HCT116 (cell line): ENCODE measurements around the gene TNFAIP3. TPM values are rescaled to one million over a fixed set of nuclear protein-coding genes. Genes with fewer than 3 reads are reported as not detected.

ENCODE experiments used
- ATAC-seq: fragments of 200-7000 bp; cut with Tn5 transposase; 2 replicates; pipeline ENCODE4 v1.9.1; 2020; ENCODE audit warnings: mild to moderate bottlenecking, moderate library complexity
- BruUV-seq: library from RNA; stranded (reverse); fragments of 400-500 nt; replicated peaks from 2 replicates; lab custom pipeline; 2021; lab: Mats Ljungman, UMichigan
- CTCF ChIA-PET: fragments of 300-600 bp; sonication (Branson Sonifier 250); formaldehyde crosslinking; loops from one replicate; lab custom pipeline; 2021; ENCODE audit warnings: antibody characterized with exemption; lab: Charles Lee
- POLR2A ChIA-PET: fragments of 300-600, 350-600 bp; sonication (Branson Sonifier 250); formaldehyde crosslinking; loops from one replicate; lab custom pipeline; 2021; ENCODE audit warnings: antibody characterized with exemption; lab: Charles Lee
- RAD21 ChIA-PET, 2 experiments: fragments of 300-600 bp; sonication (Branson Sonifier 250); formaldehyde crosslinking; loops; one replicate each; lab custom pipeline; 2023; ENCODE audit warnings: low total read pairs in 2 of 2; ENCODE audit not compliant: uncharacterized antibody in 2 of 2, unreplicated experiment in 2 of 2, low non-redundant PET in 1 of 2; lab: Charles Lee
- DNase-seq: peaks from one replicate; pipeline ENCODE4 v3.0.0-alpha.2; 2010; ENCODE audit warnings: low read depth, low spot score
- H2AFZ ChIP-seq: fragments of 200-600 bp; shearing (Covaris generic), sonication (generic); 2 replicates; pipeline ENCODE4 v1.6.1; 2017; ENCODE audit warnings: low read depth, mixed run types, mixed read lengths, antibody characterized with exemption, low read length; ENCODE audit not compliant: poor library complexity, severe bottlenecking
- H3K27ac ChIP-seq: 2 replicates; pipeline ENCODE4 v1.5.1; 2012; ENCODE audit warnings: low read depth, low read length
- H3K27me3 ChIP-seq: fragments of 200-600 bp; sonication (generic); 2 replicates; pipeline ENCODE4 v1.6.1; 2016; ENCODE audit warnings: mixed run types, low read length, mixed read lengths; ENCODE audit not compliant: insufficient read depth
- H3K36me3 ChIP-seq, 2 experiments: fragments of 200-500 bp in 1 of 2; fragments of 200-600 bp in 1 of 2; sonication (Bioruptor generic) in 1 of 2; sonication (generic) in 1 of 2; 2 replicates each; pipeline versions ENCODE4 v1.5.1 to v1.6.1; 2014 to 2016; ENCODE audit warnings: low read length in 2 of 2, inconsistent platforms in 1 of 2, mixed read lengths in 1 of 2, mixed run types in 1 of 2; ENCODE audit not compliant: insufficient read depth in 2 of 2, control insufficient read depth in 1 of 2
- H3K4me1 ChIP-seq, 2 experiments: fragments of 200-600 bp in 1 of 2; sonication (generic) in 1 of 2; 2 replicates each; pipeline versions ENCODE4 v1.5.1 to v1.6.1; 2012 to 2017; ENCODE audit warnings: low read length in 2 of 2, inconsistent platforms in 1 of 2, mild to moderate bottlenecking in 1 of 2, mixed read lengths in 1 of 2, mixed run types in 1 of 2, moderate library complexity in 1 of 2; ENCODE audit not compliant: insufficient read depth in 2 of 2, control insufficient read depth in 1 of 2
- H3K4me2 ChIP-seq: fragments of 200-600 bp; sonication (generic); 2 replicates; pipeline ENCODE4 v1.6.1; 2017; ENCODE audit warnings: mixed run types, low read length, mixed read lengths
- H3K4me3 ChIP-seq, 2 experiments: fragments of 200-600 bp in 1 of 2; sonication (generic) in 1 of 2; replicated peaks in 1 of 2; 2 replicates each; pipeline ENCODE4 v1.5.1; 2011 to 2016; ENCODE audit warnings: low read length in 2 of 2, control low read depth in 1 of 2, low read depth in 1 of 2, mild to moderate bottlenecking in 1 of 2, mixed read lengths in 1 of 2, mixed run types in 1 of 2
- H3K79me2 ChIP-seq: fragments of 200-600 bp; sonication (generic); 2 replicates; pipeline ENCODE4 v1.6.1; 2017; ENCODE audit warnings: mild to moderate bottlenecking, mixed run types, low read length, moderate library complexity, mixed read lengths; ENCODE audit not compliant: insufficient read depth
- H3K9ac ChIP-seq: fragments of 200-600 bp; sonication (generic); 2 replicates; pipeline ENCODE4 v1.6.1; 2016; ENCODE audit warnings: low read length, mixed read lengths
- H3K9me2 ChIP-seq: fragments of 200-600 bp; sonication (generic), shearing (Covaris generic); 2 replicates; pipeline ENCODE4 v1.6.1; 2017; ENCODE audit warnings: mixed run types, mild to moderate bottlenecking, moderate library complexity; ENCODE audit not compliant: insufficient read depth
- H3K9me3 ChIP-seq, 2 experiments: fragments of 200-500 bp in 1 of 2; fragments of 200-600 bp in 1 of 2; sonication (Bioruptor generic) in 1 of 2; sonication (generic) in 1 of 2; 2 replicates each; pipeline ENCODE4 v1.6.1; 2014 to 2017; ENCODE audit warnings: low read length in 2 of 2, mixed read lengths in 2 of 2, inconsistent platforms in 1 of 2, low read depth in 1 of 2, mild to moderate bottlenecking in 1 of 2, mixed run types in 1 of 2, moderate library complexity in 1 of 2; ENCODE audit not compliant: control insufficient read depth in 1 of 2, insufficient read depth in 1 of 2
- H4K20me1 ChIP-seq: fragments of 200-600 bp; sonication (generic), shearing (Covaris generic); 2 replicates; pipeline ENCODE4 v1.6.1; 2017; ENCODE audit warnings: mixed run types, mild to moderate bottlenecking, moderate library complexity; ENCODE audit not compliant: insufficient read depth
- CBX3 ChIP-seq: IDR thresholded peaks from 2 replicates; pipeline ENCODE4 v1.6.1; 2012; ENCODE audit warnings: low read depth
- EGR1 ChIP-seq: IDR thresholded peaks from 2 replicates; pipeline ENCODE4 v1.6.1; 2012; ENCODE audit warnings: low read depth
- ELF1 ChIP-seq: IDR thresholded peaks from 2 replicates; pipeline ENCODE4 v1.6.1; 2012; ENCODE audit warnings: low read depth, borderline replicate concordance
- EZH2phosphoT487 ChIP-seq: fragments of 200-600 bp; IDR thresholded peaks from 2 replicates; pipeline ENCODE4 v1.6.1; 2018; ENCODE audit warnings: antibody characterized with exemption, borderline replicate concordance
- JUND ChIP-seq: IDR thresholded peaks from 2 replicates; pipeline ENCODE4 v1.6.1; 2012
- MAX ChIP-seq: IDR thresholded peaks from 2 replicates; pipeline ENCODE4 v1.6.1; 2012
- POLR2A ChIP-seq: IDR thresholded peaks from 2 replicates; pipeline ENCODE4 v1.7.0; 2011; ENCODE audit warnings: borderline replicate concordance; ENCODE audit not compliant: insufficient read depth, insufficient read length; ENCODE audit errors: extremely low read depth
- POLR2AphosphoS5 ChIP-seq: IDR thresholded peaks from 2 replicates; pipeline ENCODE4 v1.6.1; 2011; ENCODE audit warnings: mild to moderate bottlenecking, low read depth, low read length, moderate library complexity
- RAD21 ChIP-seq: IDR thresholded peaks from 2 replicates; pipeline ENCODE4 v1.6.1; 2012; ENCODE audit warnings: low read depth, mild to moderate bottlenecking
- SIN3A ChIP-seq: IDR thresholded peaks from 2 replicates; pipeline ENCODE4 v1.6.1; 2012; ENCODE audit warnings: low read depth
- SP1 ChIP-seq: IDR thresholded peaks from 2 replicates; pipeline ENCODE4 v1.6.1; 2012; ENCODE audit warnings: low read depth
- SRF ChIP-seq: IDR thresholded peaks from 2 replicates; pipeline ENCODE4 v1.6.1; 2012; ENCODE audit warnings: low read depth
- TCF7L2 ChIP-seq: IDR thresholded peaks from 2 replicates; pipeline ENCODE4 v1.7.0; 2011; ENCODE audit warnings: borderline replicate concordance, inconsistent platforms; ENCODE audit not compliant: insufficient read depth, insufficient read length; ENCODE audit errors: extremely low read depth
- YY1 ChIP-seq: IDR thresholded peaks from 2 replicates; pipeline ENCODE4 v1.6.1; 2011; ENCODE audit warnings: low read length, low read depth, moderate library complexity, mild to moderate bottlenecking; ENCODE audit not compliant: insufficient replicate concordance; ENCODE audit errors: extremely low read depth
- ZFX ChIP-seq: fragments of 450-650 bp; IDR thresholded peaks from 2 replicates; pipeline ENCODE4 v1.6.1; 2017
- ZNF274 ChIP-seq: fragments of 200-500 bp; sonication (Bioruptor generic); IDR thresholded peaks from 2 replicates; pipeline ENCODE4 v1.6.1; 2014; ENCODE audit warnings: mild to moderate bottlenecking, low read depth, low read length, inconsistent platforms
- intact Hi-C: fragments of 100-400 bp; cut with micrococcal nuclease; formaldehyde crosslinking; loops from 2 replicates; pipeline ENCODE4 v1.10.0; 2022
- total RNA-seq: library from RNA; stranded (reverse); gene quantifications from one replicate; pipeline ENCODE4 v1.2.1, GENCODE V29; 2021; ENCODE audit not compliant: unreplicated experiment
- TF ChIP-seq, protein P1 (sequence below): IDR thresholded peaks from 2 replicates; pipeline ENCODE4 v1.6.1; 2012
- TF ChIP-seq, protein P2 (sequence below), 3 experiments: fragments of 200-600 bp in 1 of 3; sonication (generic) in 1 of 3; IDR thresholded peaks in 2 of 3; conservative IDR thresholded peaks in 1 of 3; 2 replicates each; pipeline ENCODE4 v1.5.1; 2012 to 2017; ENCODE audit warnings: low read depth in 2 of 3, low read length in 2 of 3, antibody characterized with exemption in 1 of 3, borderline replicate concordance in 1 of 3, control low read depth in 1 of 3, mild to moderate bottlenecking in 1 of 3, mixed read lengths in 1 of 3, mixed run types in 1 of 3, moderate library complexity in 1 of 3; ENCODE audit not compliant: insufficient read depth in 1 of 3

Gene TNFAIP3
- total RNA-seq, 1 experiment from 2014 or later, result 4.4 TPM

GRCh38 chr6:137913996-137914529 lies 47.0 kb downstream of the TNFAIP3 start:
- ChIA-PET CTCF (no interaction called here), RAD21 (no interaction called here), POLR2A (no interaction called here)
- Histone ChIP-seq H3K9ac (no peak overlapping the region), H3K9me3 (no peaks in the 10 kb centered on the region), H2AFZ (no peak overlapping the region), H3K27me3 (no peaks in the 10 kb centered on the region), H3K9me2 (no peaks in the 10 kb centered on the region), H3K27ac (no peak overlapping the region), H4K20me1 (no peaks in the 10 kb centered on the region), H3K4me3 (no peak overlapping the region), H3K79me2 (no peaks in the 10 kb centered on the region), H3K4me2 (no peak overlapping the region), H3K4me1 (no peaks in the 10 kb centered on the region), H3K36me3 (no peaks in the 10 kb centered on the region)
- intact Hi-C loops, result no loop called here
- no TSS peak for BruUV-seq
- ATAC-seq, result no peak
- DNase-seq, result no peak
- no peak for TF ChIP-seq SIN3A
- TF ChIP-seq EZH2phosphoT487, result no peak
- TF ChIP-seq ZNF274, result no peak
- no peak for TF ChIP-seq CBX3
- TF ChIP-seq ZFX, result no peak
- no peak for TF ChIP-seq EGR1
- no peak for TF ChIP-seq RAD21
- no peak for TF ChIP-seq YY1

- no peaks in the 10 kb centered on the region for H3K4me1 ChIP-seq
- no peak overlapping the region for H2AFZ ChIP-seq
- CTCF ChIA-PET, result no interaction called here
- no peak overlapping the region for H3K9ac ChIP-seq
- no peak overlapping the region for H3K4me3 ChIP-seq
- H3K36me3 ChIP-seq, result no peaks in the 10 kb centered on the region
- POLR2A ChIA-PET, result no interaction called here
- H3K9me3 ChIP-seq, result no peaks in the 10 kb centered on the region
- H3K4me2 ChIP-seq, result no peak overlapping the region
- no peaks in the 10 kb centered on the region for H4K20me1 ChIP-seq
- RAD21 ChIA-PET, result no interaction called here
- H3K79me2 ChIP-seq, result no peaks in the 10 kb centered on the region
- intact Hi-C loops, result no loop called here
- ATAC-seq, result no peak
- no peak overlapping the region for H3K27ac ChIP-seq
- H3K9me2 ChIP-seq, result no peaks in the 10 kb centered on the region
- TF ChIP-seq TCF7L2 (no peak), CBX3 (no peak), ZFX (no peak), POLR2A (no peak), SRF (no peak), JUND (no peak), ELF1 (no peak), EZH2phosphoT487 (no peak), ZNF274 (no peak), SIN3A (no peak), SP1 (no peak), POLR2AphosphoS5 (no peak), YY1 (no peak), MAX (no peak), EGR1 (no peak)
- TF ChIP-seq, protein P1, sequence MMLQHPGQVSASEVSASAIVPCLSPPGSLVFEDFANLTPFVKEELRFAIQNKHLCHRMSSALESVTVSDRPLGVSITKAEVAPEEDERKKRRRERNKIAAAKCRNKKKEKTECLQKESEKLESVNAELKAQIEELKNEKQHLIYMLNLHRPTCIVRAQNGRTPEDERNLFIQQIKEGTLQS, result no peak
- TF ChIP-seq, protein P2, sequence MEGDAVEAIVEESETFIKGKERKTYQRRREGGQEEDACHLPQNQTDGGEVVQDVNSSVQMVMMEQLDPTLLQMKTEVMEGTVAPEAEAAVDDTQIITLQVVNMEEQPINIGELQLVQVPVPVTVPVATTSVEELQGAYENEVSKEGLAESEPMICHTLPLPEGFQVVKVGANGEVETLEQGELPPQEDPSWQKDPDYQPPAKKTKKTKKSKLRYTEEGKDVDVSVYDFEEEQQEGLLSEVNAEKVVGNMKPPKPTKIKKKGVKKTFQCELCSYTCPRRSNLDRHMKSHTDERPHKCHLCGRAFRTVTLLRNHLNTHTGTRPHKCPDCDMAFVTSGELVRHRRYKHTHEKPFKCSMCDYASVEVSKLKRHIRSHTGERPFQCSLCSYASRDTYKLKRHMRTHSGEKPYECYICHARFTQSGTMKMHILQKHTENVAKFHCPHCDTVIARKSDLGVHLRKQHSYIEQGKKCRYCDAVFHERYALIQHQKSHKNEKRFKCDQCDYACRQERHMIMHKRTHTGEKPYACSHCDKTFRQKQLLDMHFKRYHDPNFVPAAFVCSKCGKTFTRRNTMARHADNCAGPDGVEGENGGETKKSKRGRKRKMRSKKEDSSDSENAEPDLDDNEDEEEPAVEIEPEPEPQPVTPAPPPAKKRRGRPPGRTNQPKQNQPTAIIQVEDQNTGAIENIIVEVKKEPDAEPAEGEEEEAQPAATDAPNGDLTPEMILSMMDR (IDR thresholded peaks at IDR 0.05 in 2 of 3, conservative IDR thresholded peaks at IDR 0.05 in 1 of 3; ENCODE audit: borderline replicate concordance in 1 of 3, insufficient read depth in 1 of 3, low read depth in 2 of 3, low read length in 2 of 3), result no peak
- TF ChIP-seq, all 23 proteins: peak for 0
- no peaks in the 10 kb centered on the region for H3K27me3 ChIP-seq
- BruUV-seq, result no TSS peak
- DNase-seq, result no peak
These were observed 47.6 kb downstream of the TNFAIP3 start for GRCh38 chr6:137914530-137915193.
